ENCODE data around the gene LRRC75A. TPM values are rescaled to one million over a fixed set of nuclear protein-coding genes. Genes with fewer than 3 reads are reported as not detected.
A peak's percentile ranks its signal among the peaks of the same experiment; 100 is the strongest.

The LRRC75A gene
- total RNA-seq, 2 experiments from 2014 or later = 0.69 to 0.79 TPM

DNA sequence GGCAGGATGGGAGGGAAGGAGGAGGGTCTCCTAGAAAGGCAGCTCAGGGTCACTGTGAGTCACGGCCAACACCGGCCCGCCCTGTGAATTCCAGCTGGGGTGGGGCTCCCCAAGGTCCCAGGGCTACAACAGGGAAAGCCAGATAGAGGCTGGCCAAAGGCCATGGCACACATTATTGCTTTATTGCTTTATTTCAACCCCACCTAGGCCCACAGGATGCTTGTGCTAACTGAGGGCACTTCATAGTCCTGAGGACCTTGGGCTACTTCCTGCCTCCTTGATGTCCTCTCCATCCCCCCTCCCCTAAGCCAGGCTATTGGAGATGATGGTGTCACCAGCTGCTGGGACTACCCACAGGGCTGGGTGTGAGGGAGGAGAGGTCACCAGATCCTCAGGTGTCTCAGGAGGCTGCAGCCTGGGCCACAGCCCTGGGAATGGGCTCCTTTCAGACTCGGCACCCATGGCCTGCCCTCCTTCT is 26.1 kb downstream of the LRRC75A start:
- Mint-ChIP-seq H3K27me3 (ENCODE audit: low read depth) (no peaks in the 10 kb centered on the region), H3K4me3 (no peak overlapping the region), H3K9me3 (no peaks in the 10 kb centered on the region), H3K4me1 (ENCODE audit: low read depth) (no peaks in the 10 kb centered on the region), H3K27ac (no peak overlapping the region), H3K36me3 (ENCODE audit: low read depth) (peaks cover 2% of the 10 kb centered on the region)
- intact Hi-C loops (cut with micrococcal nuclease) = no loop called here
- CTCF ChIA-PET = interaction anchor here (0.6 to 1.4 kb wide), 4 partner anchors 12 to 56 kb away, joined by 3 to 5 read pairs (median 4); no protein-coding TSS in a partner anchor
- DNase-seq = no peak

DNA sequence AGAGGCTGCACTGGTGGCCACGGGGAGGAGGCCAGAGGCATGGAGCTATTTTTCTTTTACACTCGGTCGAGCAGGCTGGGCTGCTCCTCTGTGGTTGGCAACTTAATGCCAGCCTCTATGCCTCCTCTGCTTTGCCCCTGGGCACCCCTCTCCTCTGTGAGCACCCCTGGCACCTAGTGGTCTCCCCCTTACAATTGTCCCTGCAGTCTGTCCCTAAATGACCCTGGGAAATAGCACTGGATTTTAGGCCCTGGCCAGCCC is 27.0 kb downstream of the LRRC75A start:
- Mint-ChIP-seq H3K36me3 (ENCODE audit: low read depth) (peaks cover 3% of the 10 kb centered on the region), H3K4me3 (no peak overlapping the region), H3K27ac (no peak overlapping the region), H3K9me3 (no peaks in the 10 kb centered on the region), H3K27me3 (ENCODE audit: low read depth) (no peaks in the 10 kb centered on the region), H3K4me1 (ENCODE audit: low read depth) (no peaks in the 10 kb centered on the region)
- intact Hi-C loops (cut with micrococcal nuclease) = no loop called here
- CTCF ChIA-PET = interaction anchor here (1.0 to 1.2 kb wide), 2 partner anchors 46 to 57 kb away, joined by 3 to 5 read pairs; no protein-coding TSS in a partner anchor
- no peak for DNase-seq

DNA sequence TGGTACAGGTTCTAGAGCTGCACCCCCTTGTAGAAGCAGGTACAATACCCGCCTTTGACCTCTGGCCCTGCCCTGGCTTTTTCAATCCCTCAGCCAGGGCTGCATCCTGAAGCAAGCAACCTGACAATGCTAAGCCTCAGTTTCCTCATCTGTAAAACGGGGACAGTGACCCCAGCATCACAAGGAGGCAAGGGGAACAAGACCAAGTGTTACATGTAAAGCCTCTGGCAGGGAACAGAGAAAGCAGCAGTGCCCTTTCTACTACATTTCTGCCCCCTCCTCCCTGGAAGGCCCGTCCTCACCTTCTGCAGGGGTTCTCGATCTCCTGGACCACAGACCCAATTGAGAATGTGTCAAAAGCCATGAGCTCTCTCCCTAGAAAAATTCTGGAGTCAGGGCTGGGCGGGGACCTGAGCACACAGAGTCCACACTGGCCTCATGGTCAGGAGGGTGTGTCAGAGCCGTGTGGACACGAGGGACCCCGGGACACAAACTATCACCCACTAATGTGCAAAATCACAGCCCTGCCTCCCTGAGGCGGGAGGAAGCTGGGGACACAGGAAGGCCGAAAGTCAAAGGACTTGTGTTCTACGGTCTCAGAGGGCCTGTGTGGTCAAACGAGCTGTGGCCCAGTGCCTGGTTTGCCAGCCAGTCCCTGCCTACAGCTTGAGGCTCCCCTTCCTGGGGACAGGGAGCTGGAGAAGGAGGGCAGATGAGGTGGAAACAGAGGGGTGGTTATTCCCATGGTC is 27.5 kb downstream of the LRRC75A start:
- no peak for DNase-seq
- Mint-ChIP-seq H3K27ac (no peak overlapping the region), H3K27me3 (ENCODE audit: low read depth) (no peaks in the 10 kb centered on the region), H3K36me3 (ENCODE audit: low read depth) (peaks cover 3% of the 10 kb centered on the region), H3K4me3 (no peak overlapping the region), H3K9me3 (no peaks in the 10 kb centered on the region), H3K4me1 (ENCODE audit: low read depth) (no peaks in the 10 kb centered on the region)
- intact Hi-C loops (cut with micrococcal nuclease) = no loop called here
- CTCF ChIA-PET = interaction anchor here (1.0 kb wide), 1 partner anchor 57 kb away, joined by 5 read pairs; no protein-coding TSS in a partner anchor

DNA sequence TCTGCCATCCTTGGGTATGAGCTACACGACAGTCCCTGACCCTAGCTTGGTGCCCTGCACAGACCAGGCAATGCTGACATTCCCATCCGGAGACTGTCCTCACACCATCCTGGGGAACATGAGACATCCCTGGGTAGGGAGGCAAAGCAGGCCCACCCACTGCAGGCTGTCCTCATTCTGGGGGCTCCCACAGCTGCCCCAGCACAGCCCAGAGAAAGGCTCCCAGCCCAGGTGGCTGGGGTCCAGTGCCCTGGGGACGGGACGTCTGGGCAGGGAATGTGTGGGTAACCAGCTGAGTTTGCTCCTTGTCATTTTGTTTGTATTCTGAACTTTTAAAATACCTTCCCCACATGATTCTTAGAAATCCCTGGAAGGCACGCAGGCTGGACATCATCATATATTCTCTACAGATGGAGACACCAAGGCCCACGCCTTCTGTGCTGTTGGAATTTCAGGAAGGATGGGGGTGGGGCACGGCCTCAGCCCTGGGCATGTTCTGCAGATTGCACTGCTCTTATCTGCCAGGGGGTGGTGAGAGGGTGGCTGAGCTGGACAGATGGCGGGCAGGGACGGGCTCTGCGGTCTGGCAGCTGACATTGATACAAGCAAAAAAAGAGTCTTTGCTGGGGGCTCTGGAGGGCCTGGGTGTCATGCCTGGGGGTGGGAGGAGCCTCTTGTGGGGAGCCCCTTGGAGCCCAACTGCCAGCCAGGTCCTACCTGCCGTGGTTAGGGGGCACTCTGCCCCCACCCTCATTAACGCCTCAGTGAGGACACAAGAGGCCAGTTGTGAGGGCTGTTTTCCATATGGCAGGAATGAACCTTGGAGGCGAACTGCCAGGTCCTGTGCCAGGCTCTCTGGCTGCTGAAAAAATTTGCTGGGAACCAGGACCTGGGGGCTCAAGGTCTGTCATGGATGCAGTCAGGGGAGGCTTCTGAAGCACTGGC is 28.4 kb downstream of the LRRC75A start:
- Mint-ChIP-seq H3K4me3 (no peak overlapping the region), H3K27ac (no peak overlapping the region), H3K36me3 (ENCODE audit: low read depth) (peaks cover 3% of the 10 kb centered on the region), H3K9me3 (no peaks in the 10 kb centered on the region), H3K27me3 (ENCODE audit: low read depth) (no peaks in the 10 kb centered on the region), H3K4me1 (ENCODE audit: low read depth) (peaks cover 4% of the 10 kb centered on the region)
- CTCF ChIA-PET = interaction anchor here (1.4 kb wide), 1 partner anchor 58 kb away, joined by 4 read pairs; no protein-coding TSS in a partner anchor
- DNase-seq = no peak
- intact Hi-C loops (cut with micrococcal nuclease) = no loop called here

DNA sequence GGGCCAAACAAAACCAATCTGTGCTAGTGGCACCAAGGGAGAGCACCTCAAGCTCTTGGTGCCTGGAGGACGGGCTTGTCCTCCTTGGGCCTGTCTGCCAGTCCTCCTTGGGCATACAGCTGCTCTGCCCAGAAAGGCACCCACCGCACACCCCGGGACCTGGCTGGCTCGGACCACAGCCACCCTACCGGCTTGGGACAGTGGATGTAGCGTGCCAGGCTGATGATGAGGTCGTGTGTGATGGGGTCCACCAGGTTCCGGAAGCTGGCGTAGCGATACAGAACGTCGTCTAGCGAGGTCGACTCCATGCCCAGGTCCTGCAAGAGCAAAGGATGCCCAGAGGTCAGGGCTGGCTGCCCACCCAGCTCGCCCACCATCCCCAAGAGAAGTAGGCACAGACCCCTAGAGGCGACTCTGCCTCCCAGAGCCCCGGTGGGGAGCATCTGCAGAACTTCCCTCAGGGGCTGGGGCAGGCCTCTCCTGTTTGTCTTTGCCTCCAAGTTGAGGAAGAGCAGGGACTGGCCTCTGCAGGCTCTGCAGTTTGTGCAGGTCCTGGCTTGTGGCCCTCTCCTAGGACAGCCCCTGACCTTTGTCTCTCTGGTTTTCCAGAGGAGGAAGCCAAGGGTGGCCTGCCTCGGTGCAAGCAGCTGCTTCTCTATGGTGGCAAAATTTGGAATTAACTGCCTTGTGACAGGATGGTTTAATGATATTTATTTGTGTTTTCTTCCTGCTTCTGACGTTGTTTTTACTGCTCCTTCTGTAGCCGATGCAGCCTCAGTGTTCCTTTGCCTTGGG is 29.7 kb downstream of the LRRC75A start:
- Mint-ChIP-seq H3K36me3 (ENCODE audit: low read depth) (peaks cover 4% of the 10 kb centered on the region), H3K27me3 (ENCODE audit: low read depth) (no peaks in the 10 kb centered on the region), H3K4me3 (no peak overlapping the region), H3K9me3 (no peaks in the 10 kb centered on the region), H3K27ac (no peak overlapping the region), H3K4me1 (ENCODE audit: low read depth) (peaks cover 4% of the 10 kb centered on the region)
- intact Hi-C loops (cut with micrococcal nuclease) = no loop called here
- DNase-seq = no peak
- CTCF ChIA-PET = interaction anchor here (1.4 kb wide), 1 partner anchor 59 kb away, joined by 4 read pairs; no protein-coding TSS in a partner anchor

DNA sequence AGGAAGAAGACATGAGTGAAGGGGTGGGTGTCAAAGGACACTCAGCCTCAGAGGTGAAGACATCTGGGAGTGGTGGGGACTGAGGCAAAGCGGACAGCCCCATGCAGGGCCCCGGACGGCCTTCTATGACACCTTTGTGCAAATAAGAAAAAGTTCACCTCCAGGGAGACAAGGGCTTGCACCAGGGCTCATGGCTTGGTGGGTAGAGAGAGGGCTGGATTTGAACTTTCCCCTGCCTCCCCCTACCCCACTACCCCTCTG is 30.5 kb downstream of the LRRC75A start:
- no peak overlapping the region for H3K4me3 Mint-ChIP-seq
- no peak for DNase-seq
- peaks cover 4% of the 10 kb centered on the region for H3K4me1 Mint-ChIP-seq (ENCODE audit: low read depth)
- H3K27me3 Mint-ChIP-seq (ENCODE audit: low read depth) = no peaks in the 10 kb centered on the region
- H3K36me3 Mint-ChIP-seq (ENCODE audit: low read depth) = peaks cover 10% of the 10 kb centered on the region
- intact Hi-C loops (cut with micrococcal nuclease) = no loop called here
- no peak overlapping the region for H3K27ac Mint-ChIP-seq
- CTCF ChIA-PET = interaction anchor here (1.0 kb wide), 1 partner anchor 96 kb away, joined by 3 read pairs; no protein-coding TSS in a partner anchor
- no peaks in the 10 kb centered on the region for H3K9me3 Mint-ChIP-seq

DNA sequence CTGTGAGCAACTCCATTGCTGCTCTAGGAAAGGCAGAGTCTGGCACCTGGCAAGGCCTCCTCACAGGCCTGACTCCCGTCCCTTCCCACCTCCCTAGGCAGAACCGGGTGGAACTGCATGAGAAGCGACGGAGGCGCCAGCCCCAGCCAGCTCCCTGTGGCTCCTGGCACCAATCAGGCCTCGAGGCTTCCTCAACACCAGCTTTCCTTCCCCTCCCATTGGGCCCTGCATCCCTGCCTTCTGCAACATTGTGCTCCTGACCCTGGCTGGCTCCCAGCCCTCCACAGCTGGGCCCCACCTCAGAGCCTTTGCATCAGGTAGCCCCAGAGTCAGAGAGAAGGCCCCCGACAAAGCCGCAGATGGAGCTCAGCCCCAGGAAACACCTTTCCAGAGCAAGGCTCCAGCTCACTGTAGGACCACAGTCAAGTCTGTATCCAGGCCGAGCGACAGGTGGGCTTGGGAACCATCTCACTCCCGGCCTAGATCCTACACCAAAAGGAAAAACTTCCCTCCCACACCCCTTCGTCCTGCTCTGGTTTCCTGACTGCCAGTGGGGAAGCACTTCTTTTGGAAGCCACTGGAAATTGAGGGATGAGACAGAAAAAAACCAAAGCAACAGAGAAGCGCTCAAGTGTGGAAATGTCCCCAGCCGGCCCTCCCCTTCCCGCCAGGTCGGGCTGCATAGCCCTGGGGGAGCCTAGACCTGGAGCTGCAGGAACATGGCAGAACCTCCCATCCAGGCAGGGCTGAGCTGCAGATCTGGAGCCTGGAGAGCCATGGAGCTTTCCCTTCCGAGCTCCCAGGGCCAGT is 31.0 kb downstream of the LRRC75A start:
- H3K36me3 Mint-ChIP-seq (ENCODE audit: low read depth) = peaks cover 13% of the 10 kb centered on the region
- no peaks in the 10 kb centered on the region for H3K9me3 Mint-ChIP-seq
- intact Hi-C loops (cut with micrococcal nuclease) = no loop called here
- no peak overlapping the region for H3K4me3 Mint-ChIP-seq
- DNase-seq = no peak
- CTCF ChIA-PET = interaction anchor here (0.7 to 1.0 kb wide), 2 partner anchors 96 to 137 kb away, joined by 3 read pairs; no protein-coding TSS in a partner anchor
- no peak overlapping the region for H3K27ac Mint-ChIP-seq
- peaks cover 4% of the 10 kb centered on the region for H3K4me1 Mint-ChIP-seq (ENCODE audit: low read depth)
- H3K27me3 Mint-ChIP-seq (ENCODE audit: low read depth) = no peaks in the 10 kb centered on the region

DNA sequence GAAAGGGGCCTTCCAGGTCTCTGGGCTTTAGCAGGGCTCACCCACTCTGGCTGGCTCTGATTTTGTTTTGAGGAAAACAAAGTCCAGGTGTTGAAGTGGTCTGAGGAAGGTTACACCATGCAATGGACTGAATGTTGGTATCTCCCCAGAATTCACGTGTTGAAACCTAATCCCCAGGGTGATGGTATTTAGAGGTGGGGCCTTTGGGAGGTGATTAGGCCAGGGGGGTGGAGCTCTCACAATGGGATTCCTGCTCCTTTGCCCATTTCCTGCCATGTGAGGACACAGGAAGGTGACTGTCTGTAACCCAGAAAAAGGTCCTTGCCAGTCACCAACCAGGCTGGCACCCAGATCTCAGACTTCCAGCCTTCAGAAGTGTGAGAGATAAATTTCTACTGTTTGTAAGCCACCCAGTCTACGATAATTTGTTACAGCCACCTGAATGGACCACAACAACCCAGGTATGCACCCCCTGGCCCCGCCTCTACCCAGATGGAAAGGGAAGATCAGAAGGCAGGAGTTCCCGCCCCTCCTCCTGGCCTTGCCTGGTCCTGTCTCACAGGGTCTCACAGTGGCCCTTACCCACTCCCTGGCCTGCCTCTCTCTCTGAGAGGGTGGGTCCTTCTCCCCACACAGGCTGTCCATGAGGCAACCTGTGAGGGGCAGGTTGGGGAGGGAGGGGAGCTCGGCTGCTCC is 32.0 kb downstream of the LRRC75A start:
- Mint-ChIP-seq H3K4me1 (ENCODE audit: low read depth) (peaks cover 4% of the 10 kb centered on the region), H3K4me3 (no peak overlapping the region), H3K9me3 (no peaks in the 10 kb centered on the region), H3K27ac (peak overlapping the region; percentile 31), H3K36me3 (ENCODE audit: low read depth) (peaks cover 18% of the 10 kb centered on the region), H3K27me3 (ENCODE audit: low read depth) (no peaks in the 10 kb centered on the region)
- no peak for DNase-seq
- CTCF ChIA-PET = interaction anchor here (0.9 kb wide), 1 partner anchor 60 kb away, joined by 3 read pairs; no protein-coding TSS in a partner anchor
- intact Hi-C loops (cut with micrococcal nuclease) = no loop called here

DNA sequence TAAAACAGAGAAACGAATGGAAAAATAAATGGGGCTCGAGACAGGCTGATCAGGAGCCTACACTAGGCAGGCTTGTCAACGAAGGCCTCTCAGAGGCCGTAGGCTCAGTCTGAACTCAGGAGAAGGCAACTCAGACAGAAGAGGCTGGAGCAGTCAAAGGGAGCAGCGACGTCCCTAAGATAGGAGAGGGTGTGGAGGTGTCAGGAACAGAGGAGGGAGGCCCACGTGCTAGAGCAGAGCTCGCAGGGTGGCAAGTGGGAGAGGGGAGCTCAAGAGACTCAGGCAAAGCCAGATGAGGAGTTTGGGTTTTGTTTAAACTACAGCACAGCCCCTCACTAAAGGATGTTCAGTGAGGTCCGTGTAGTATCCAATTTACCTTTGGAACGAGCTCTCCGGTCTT is 32.7 kb downstream of the LRRC75A start:
- H3K27ac Mint-ChIP-seq = no peak overlapping the region
- intact Hi-C loops (cut with micrococcal nuclease) = no loop called here

DNA sequence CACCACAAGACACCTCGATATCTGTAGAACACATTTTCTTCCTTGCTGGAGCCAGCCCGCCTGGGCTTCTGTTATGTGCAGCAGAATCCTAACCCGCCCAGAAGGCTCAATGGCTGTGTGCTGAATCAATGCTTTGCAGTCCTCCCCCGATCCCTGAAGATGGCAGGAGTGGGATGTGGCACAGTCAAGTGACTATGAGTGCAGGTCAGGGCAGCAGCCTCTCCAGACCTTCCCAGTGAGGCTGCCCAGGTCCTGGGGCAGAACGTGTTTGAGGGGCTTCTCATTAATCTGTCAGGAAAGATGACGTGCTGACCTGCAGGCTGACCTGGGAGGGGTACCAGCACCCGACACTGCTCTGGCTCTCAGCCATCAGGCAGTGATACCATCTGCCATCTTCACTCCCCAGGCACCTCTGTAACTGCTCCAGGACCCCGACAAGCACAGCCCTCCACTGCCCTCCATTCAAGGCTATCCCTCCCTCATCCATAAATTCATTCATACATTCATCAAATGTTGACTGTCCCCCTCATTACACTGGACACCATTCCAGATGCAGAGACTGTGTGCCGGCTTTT is 35.2 kb downstream of the LRRC75A start:
- H3K4me1 Mint-ChIP-seq (ENCODE audit: low read depth) = peaks cover 4% of the 10 kb centered on the region
- H3K36me3 Mint-ChIP-seq (ENCODE audit: low read depth) = peaks cover 22% of the 10 kb centered on the region
- H3K9me3 Mint-ChIP-seq = no peaks in the 10 kb centered on the region
- intact Hi-C loops (cut with micrococcal nuclease) = no loop called here
- H3K27me3 Mint-ChIP-seq (ENCODE audit: low read depth) = no peaks in the 10 kb centered on the region
- DNase-seq = no peak
- no peak overlapping the region for H3K4me3 Mint-ChIP-seq
- H3K27ac Mint-ChIP-seq = no peak overlapping the region
- CTCF ChIA-PET = interaction anchor here (0.7 to 1.8 kb wide), 2 partner anchors 22 to 65 kb away, joined by 3 to 6 read pairs; no protein-coding TSS in a partner anchor

More for the DNA sequence above, 32.7 kb downstream of the LRRC75A start:
- CTCF ChIA-PET = interaction anchor here (0.9 kb wide), 1 partner anchor 61 kb away, joined by 3 read pairs; no protein-coding TSS in a partner anchor
- no peaks in the 10 kb centered on the region for H3K9me3 Mint-ChIP-seq
- peaks cover 4% of the 10 kb centered on the region for H3K4me1 Mint-ChIP-seq (ENCODE audit: low read depth)
- H3K36me3 Mint-ChIP-seq (ENCODE audit: low read depth) = peaks cover 18% of the 10 kb centered on the region
- H3K27me3 Mint-ChIP-seq (ENCODE audit: low read depth) = no peaks in the 10 kb centered on the region
- no peak for DNase-seq
- no peak overlapping the region for H3K4me3 Mint-ChIP-seq

Data from activated naive CD4-positive, alpha-beta T cell treated with anti-CD3 and anti-CD28 coated beads for 36 hours (primary cell).